GM23338 (cell line): ENCODE data around the gene CDH23. TPM values are rescaled to one million over a fixed set of nuclear protein-coding genes. Genes with fewer than 3 reads are reported as not detected.

ENCODE experiments used
- ATAC-seq: fragments of 200-7000 bp; cut with Tn5 transposase; 3 replicates; pipeline ENCODE4 v1.9.1; 2020
- DNase-seq: peaks from one replicate; pipeline ENCODE4 v3.0.0-alpha.2; 2015; ENCODE audit warnings: low spot score
- H2AFZ ChIP-seq: fragments of 200-600 bp; sonication (generic); 2 replicates; pipeline ENCODE4 v1.8.0; 2016; ENCODE audit warnings: antibody characterized with exemption, mild to moderate bottlenecking, moderate library complexity
- H3F3A ChIP-seq: fragments of 200-600 bp; sonication (generic); replicated peaks from 2 replicates; pipeline ENCODE4 v1.8.0; 2017; ENCODE audit warnings: antibody characterized with exemption, mixed run types, low read depth
- H3K27ac ChIP-seq: fragments of 200-600 bp; sonication (generic); 2 replicates; pipeline ENCODE4 v1.6.1; 2016; ENCODE audit warnings: low read depth
- H3K27me3 ChIP-seq: fragments of 200-600 bp; sonication (generic); 2 replicates; pipeline ENCODE4 v1.8.0; 2016; ENCODE audit warnings: mild to moderate bottlenecking, mixed run types, moderate library complexity; ENCODE audit not compliant: insufficient read depth
- H3K36me3 ChIP-seq: fragments of 200-600 bp; sonication (generic); 2 replicates; pipeline ENCODE4 v1.8.0; 2016; ENCODE audit warnings: mild to moderate bottlenecking; ENCODE audit not compliant: insufficient read depth
- H3K4me1 ChIP-seq: fragments of 200-600 bp; sonication (generic); 2 replicates; pipeline ENCODE4 v1.8.0; 2016; ENCODE audit warnings: mild to moderate bottlenecking, moderate library complexity; ENCODE audit not compliant: insufficient read depth
- H3K4me2 ChIP-seq: fragments of 200-600 bp; sonication (generic); 2 replicates; pipeline ENCODE4 v1.7.1; 2017; ENCODE audit warnings: mixed run types
- H3K4me3 ChIP-seq: fragments of 200-600 bp; sonication (generic); 2 replicates; pipeline ENCODE4 v1.6.1; 2016; ENCODE audit warnings: mixed run types
- H3K79me2 ChIP-seq: fragments of 200-600 bp; sonication (generic); replicated peaks from 2 replicates; pipeline ENCODE4 v1.8.0; 2017; ENCODE audit warnings: mild to moderate bottlenecking; ENCODE audit not compliant: insufficient read depth
- H3K9me2 ChIP-seq: fragments of 200-600 bp; sonication (generic); 2 replicates; pipeline ENCODE4 v1.8.0; 2017; ENCODE audit not compliant: insufficient read depth
- H4K20me1 ChIP-seq: fragments of 200-600 bp; sonication (generic); replicated peaks from 2 replicates; pipeline ENCODE4 v1.8.0; 2017; ENCODE audit warnings: mild to moderate bottlenecking; ENCODE audit not compliant: insufficient read depth
- H3K27ac Mint-ChIP-seq: 2 replicates; pipeline ENCODE4 v1.8.0; 2020; ENCODE audit warnings: inconsistent platforms, mild to moderate bottlenecking, moderate library complexity, mixed read lengths
- H3K27me3 Mint-ChIP-seq: 3 replicates; pipeline ENCODE4 v1.8.0; 2022; ENCODE audit warnings: low read depth, mild to moderate bottlenecking, moderate library complexity, mixed read lengths, inconsistent platforms; ENCODE audit not compliant: insufficient read depth, poor library complexity
- H3K36me3 Mint-ChIP-seq: 3 replicates; pipeline ENCODE4 v1.8.0; 2021; ENCODE audit warnings: low read depth, mild to moderate bottlenecking, inconsistent platforms, moderate library complexity, mixed read lengths
- H3K4me1 Mint-ChIP-seq: 3 replicates; pipeline ENCODE4 v1.8.0; 2020; ENCODE audit warnings: mild to moderate bottlenecking, inconsistent platforms, mixed read lengths
- H3K4me3 Mint-ChIP-seq: 3 replicates; pipeline ENCODE4 v1.8.0; 2021; ENCODE audit warnings: moderate library complexity, mild to moderate bottlenecking, inconsistent platforms, mixed read lengths
- H3K9me3 Mint-ChIP-seq: 3 replicates; pipeline ENCODE4 v1.8.0; 2020; ENCODE audit warnings: moderate library complexity, mild to moderate bottlenecking, inconsistent platforms, mixed read lengths
- CREB1 ChIP-seq: fragments of 250-450 bp; sonication (Bioruptor Pico); IDR thresholded peaks from 2 replicates; pipeline ENCODE4 v1.5.0; 2020; ENCODE audit warnings: low read depth, mild to moderate bottlenecking, moderate library complexity
- EZH2 ChIP-seq: fragments of 200-600 bp; sonication (generic); IDR thresholded peaks from one replicate; pipeline ENCODE4 v1.8.0; 2017; ENCODE audit warnings: antibody characterized with exemption, mild to moderate bottlenecking, low read depth; ENCODE audit not compliant: unreplicated experiment
- EZH2phosphoT487 ChIP-seq: fragments of 200-600 bp; sonication (generic); IDR thresholded peaks from one replicate; pipeline ENCODE4 v1.8.1; 2018; ENCODE audit warnings: antibody characterized with exemption; ENCODE audit not compliant: unreplicated experiment
- JUNB ChIP-seq: IDR thresholded peaks from one replicate; pipeline ENCODE4 v1.6.1; 2016; ENCODE audit warnings: antibody characterized with exemption; ENCODE audit not compliant: unreplicated experiment
- NANOG ChIP-seq: IDR thresholded peaks from 2 replicates; pipeline ENCODE4 v1.6.1; 2016; ENCODE audit warnings: antibody characterized with exemption, borderline replicate concordance
- POLR2AphosphoS5 ChIP-seq: IDR thresholded peaks from 2 replicates; pipeline ENCODE4 v1.6.1; 2016; ENCODE audit warnings: antibody characterized with exemption, low read depth
- STAT1 ChIP-seq: IDR thresholded peaks from one replicate; pipeline ENCODE4 v1.6.1; 2016; ENCODE audit warnings: antibody characterized with exemption; ENCODE audit not compliant: unreplicated experiment
- ZNF114 ChIP-seq: fragments of 250-450 bp; sonication (Bioruptor Pico); IDR thresholded peaks from 2 replicates; pipeline ENCODE4 v1.5.0; 2020; ENCODE audit warnings: mild to moderate bottlenecking, moderate library complexity
- ZNF331 ChIP-seq: fragments of 250-450 bp; sonication (Bioruptor Pico); IDR thresholded peaks from 2 replicates; pipeline ENCODE4 v1.5.0; 2020; ENCODE audit warnings: low read depth, mild to moderate bottlenecking, moderate library complexity
- polyA plus RNA-seq: library from polyadenylated mRNA; unstranded; fragments of >200 nt; fragmentation: Nextera tagmentation; extraction: Ambion mirVana; gene quantifications from 2 replicates; pipeline ENCODE4 v1.2.1, GENCODE V29; 2016
- total RNA-seq: library from RNA; depleted of rRNA; stranded (reverse); fragments of >200 nt; shearing (Covaris generic); gene quantifications from 2 replicates; pipeline ENCODE4 v1.2.3, GENCODE V29; 2014
- TF ChIP-seq, protein P1 (sequence below): IDR thresholded peaks from one replicate; pipeline ENCODE4 v1.6.1; 2018; ENCODE audit warnings: antibody characterized with exemption; ENCODE audit not compliant: unreplicated experiment
- TF ChIP-seq, protein P2 (sequence below), 2 experiments: fragments of 200-600 bp in 1 of 2; sonication (generic) in 1 of 2; conservative IDR thresholded peaks; 2 replicates each; pipeline versions ENCODE4 v1.5.1 to v1.6.1; 2016 to 2017; ENCODE audit warnings: antibody characterized with exemption in 2 of 2, low read depth in 2 of 2, mild to moderate bottlenecking in 2 of 2, moderate library complexity in 1 of 2
- TF ChIP-seq, protein P3 (sequence below): fragments of 250-450 bp; sonication (Bioruptor Pico); IDR thresholded peaks from 2 replicates; pipeline ENCODE4 v1.5.0; 2020; ENCODE audit warnings: mild to moderate bottlenecking, moderate library complexity
- TF ChIP-seq, protein P4 (sequence below): IDR thresholded peaks from 2 replicates; pipeline ENCODE4 v1.6.1; 2016; ENCODE audit warnings: antibody characterized with exemption

The CDH23 gene
- total and polyA plus RNA-seq, 2 experiments from 2014 or later = 0.95 to 4.3 TPM

DNA sequence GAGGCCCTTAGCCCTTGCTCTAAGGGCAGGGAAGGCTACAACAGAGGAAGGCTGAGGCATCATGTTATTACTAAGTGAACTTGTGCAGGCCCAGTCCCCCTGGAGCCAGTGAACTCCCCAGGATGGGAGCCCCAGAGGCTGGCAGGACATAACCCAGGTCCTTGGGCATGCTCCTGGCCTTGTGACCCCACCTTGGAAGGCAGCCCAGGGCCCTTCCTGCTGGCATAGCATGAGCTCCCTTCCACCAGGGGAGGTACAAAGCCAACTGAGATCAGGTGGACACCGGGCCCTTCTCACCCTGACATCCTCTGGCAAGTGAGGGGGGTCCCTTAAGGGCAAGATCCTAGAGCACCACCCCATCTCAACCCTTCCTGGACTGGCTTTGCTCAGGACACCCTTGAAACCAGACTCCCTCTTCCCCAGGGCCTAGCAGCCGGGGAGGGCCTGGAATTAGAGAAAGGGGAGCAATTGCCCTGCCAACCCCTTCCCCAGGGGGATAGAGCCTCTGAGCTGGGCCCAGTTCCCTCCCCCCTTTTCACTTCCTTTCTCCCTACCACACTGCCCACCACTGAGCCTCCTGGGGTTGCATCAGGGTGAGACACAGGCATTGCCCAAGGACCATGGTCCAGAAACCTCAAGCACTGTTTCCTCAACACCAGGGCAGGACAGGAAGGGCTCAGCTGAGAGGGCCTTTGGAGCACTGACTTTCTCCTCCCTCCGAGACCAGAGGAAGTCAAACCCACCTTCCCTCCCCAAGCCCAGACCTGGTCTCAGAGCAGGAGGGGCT is 378.4 kb downstream of the CDH23 start:
- Histone ChIP-seq H3K79me2 (no peaks in the 10 kb centered on the region), H3K4me1 (no peaks in the 10 kb centered on the region), H3K27ac (no peak overlapping the region), H3K36me3 (no peaks in the 10 kb centered on the region), H3K4me3 (no peak overlapping the region), H3K27me3 (peaks cover 12% of the 10 kb centered on the region; the same call in 1 of the 2 replicates), H3K4me2 (no peak overlapping the region), H3K9me2 (no peaks in the 10 kb centered on the region), H3F3A (no peaks in the 10 kb centered on the region), H2AFZ (no peak overlapping the region), H4K20me1 (no peaks in the 10 kb centered on the region)
- TF ChIP-seq, protein P1, sequence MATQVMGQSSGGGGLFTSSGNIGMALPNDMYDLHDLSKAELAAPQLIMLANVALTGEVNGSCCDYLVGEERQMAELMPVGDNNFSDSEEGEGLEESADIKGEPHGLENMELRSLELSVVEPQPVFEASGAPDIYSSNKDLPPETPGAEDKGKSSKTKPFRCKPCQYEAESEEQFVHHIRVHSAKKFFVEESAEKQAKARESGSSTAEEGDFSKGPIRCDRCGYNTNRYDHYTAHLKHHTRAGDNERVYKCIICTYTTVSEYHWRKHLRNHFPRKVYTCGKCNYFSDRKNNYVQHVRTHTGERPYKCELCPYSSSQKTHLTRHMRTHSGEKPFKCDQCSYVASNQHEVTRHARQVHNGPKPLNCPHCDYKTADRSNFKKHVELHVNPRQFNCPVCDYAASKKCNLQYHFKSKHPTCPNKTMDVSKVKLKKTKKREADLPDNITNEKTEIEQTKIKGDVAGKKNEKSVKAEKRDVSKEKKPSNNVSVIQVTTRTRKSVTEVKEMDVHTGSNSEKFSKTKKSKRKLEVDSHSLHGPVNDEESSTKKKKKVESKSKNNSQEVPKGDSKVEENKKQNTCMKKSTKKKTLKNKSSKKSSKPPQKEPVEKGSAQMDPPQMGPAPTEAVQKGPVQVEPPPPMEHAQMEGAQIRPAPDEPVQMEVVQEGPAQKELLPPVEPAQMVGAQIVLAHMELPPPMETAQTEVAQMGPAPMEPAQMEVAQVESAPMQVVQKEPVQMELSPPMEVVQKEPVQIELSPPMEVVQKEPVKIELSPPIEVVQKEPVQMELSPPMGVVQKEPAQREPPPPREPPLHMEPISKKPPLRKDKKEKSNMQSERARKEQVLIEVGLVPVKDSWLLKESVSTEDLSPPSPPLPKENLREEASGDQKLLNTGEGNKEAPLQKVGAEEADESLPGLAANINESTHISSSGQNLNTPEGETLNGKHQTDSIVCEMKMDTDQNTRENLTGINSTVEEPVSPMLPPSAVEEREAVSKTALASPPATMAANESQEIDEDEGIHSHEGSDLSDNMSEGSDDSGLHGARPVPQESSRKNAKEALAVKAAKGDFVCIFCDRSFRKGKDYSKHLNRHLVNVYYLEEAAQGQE = no peak
- TF ChIP-seq, protein P2, sequence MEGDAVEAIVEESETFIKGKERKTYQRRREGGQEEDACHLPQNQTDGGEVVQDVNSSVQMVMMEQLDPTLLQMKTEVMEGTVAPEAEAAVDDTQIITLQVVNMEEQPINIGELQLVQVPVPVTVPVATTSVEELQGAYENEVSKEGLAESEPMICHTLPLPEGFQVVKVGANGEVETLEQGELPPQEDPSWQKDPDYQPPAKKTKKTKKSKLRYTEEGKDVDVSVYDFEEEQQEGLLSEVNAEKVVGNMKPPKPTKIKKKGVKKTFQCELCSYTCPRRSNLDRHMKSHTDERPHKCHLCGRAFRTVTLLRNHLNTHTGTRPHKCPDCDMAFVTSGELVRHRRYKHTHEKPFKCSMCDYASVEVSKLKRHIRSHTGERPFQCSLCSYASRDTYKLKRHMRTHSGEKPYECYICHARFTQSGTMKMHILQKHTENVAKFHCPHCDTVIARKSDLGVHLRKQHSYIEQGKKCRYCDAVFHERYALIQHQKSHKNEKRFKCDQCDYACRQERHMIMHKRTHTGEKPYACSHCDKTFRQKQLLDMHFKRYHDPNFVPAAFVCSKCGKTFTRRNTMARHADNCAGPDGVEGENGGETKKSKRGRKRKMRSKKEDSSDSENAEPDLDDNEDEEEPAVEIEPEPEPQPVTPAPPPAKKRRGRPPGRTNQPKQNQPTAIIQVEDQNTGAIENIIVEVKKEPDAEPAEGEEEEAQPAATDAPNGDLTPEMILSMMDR (conservative IDR thresholded peaks at IDR 0.05; ENCODE audit: low read depth in 2 of 2) = no peak
- TF ChIP-seq ZNF114 (CRISPR knock-in tag) (no peak), CREB1 (no peak), EZH2phosphoT487 (no peak), JUNB (no peak), EZH2 (no peak), STAT1 (no peak), ZNF331 (CRISPR knock-in tag) (no peak), NANOG (no peak), POLR2AphosphoS5 (no peak)
- TF ChIP-seq, protein P3, sequence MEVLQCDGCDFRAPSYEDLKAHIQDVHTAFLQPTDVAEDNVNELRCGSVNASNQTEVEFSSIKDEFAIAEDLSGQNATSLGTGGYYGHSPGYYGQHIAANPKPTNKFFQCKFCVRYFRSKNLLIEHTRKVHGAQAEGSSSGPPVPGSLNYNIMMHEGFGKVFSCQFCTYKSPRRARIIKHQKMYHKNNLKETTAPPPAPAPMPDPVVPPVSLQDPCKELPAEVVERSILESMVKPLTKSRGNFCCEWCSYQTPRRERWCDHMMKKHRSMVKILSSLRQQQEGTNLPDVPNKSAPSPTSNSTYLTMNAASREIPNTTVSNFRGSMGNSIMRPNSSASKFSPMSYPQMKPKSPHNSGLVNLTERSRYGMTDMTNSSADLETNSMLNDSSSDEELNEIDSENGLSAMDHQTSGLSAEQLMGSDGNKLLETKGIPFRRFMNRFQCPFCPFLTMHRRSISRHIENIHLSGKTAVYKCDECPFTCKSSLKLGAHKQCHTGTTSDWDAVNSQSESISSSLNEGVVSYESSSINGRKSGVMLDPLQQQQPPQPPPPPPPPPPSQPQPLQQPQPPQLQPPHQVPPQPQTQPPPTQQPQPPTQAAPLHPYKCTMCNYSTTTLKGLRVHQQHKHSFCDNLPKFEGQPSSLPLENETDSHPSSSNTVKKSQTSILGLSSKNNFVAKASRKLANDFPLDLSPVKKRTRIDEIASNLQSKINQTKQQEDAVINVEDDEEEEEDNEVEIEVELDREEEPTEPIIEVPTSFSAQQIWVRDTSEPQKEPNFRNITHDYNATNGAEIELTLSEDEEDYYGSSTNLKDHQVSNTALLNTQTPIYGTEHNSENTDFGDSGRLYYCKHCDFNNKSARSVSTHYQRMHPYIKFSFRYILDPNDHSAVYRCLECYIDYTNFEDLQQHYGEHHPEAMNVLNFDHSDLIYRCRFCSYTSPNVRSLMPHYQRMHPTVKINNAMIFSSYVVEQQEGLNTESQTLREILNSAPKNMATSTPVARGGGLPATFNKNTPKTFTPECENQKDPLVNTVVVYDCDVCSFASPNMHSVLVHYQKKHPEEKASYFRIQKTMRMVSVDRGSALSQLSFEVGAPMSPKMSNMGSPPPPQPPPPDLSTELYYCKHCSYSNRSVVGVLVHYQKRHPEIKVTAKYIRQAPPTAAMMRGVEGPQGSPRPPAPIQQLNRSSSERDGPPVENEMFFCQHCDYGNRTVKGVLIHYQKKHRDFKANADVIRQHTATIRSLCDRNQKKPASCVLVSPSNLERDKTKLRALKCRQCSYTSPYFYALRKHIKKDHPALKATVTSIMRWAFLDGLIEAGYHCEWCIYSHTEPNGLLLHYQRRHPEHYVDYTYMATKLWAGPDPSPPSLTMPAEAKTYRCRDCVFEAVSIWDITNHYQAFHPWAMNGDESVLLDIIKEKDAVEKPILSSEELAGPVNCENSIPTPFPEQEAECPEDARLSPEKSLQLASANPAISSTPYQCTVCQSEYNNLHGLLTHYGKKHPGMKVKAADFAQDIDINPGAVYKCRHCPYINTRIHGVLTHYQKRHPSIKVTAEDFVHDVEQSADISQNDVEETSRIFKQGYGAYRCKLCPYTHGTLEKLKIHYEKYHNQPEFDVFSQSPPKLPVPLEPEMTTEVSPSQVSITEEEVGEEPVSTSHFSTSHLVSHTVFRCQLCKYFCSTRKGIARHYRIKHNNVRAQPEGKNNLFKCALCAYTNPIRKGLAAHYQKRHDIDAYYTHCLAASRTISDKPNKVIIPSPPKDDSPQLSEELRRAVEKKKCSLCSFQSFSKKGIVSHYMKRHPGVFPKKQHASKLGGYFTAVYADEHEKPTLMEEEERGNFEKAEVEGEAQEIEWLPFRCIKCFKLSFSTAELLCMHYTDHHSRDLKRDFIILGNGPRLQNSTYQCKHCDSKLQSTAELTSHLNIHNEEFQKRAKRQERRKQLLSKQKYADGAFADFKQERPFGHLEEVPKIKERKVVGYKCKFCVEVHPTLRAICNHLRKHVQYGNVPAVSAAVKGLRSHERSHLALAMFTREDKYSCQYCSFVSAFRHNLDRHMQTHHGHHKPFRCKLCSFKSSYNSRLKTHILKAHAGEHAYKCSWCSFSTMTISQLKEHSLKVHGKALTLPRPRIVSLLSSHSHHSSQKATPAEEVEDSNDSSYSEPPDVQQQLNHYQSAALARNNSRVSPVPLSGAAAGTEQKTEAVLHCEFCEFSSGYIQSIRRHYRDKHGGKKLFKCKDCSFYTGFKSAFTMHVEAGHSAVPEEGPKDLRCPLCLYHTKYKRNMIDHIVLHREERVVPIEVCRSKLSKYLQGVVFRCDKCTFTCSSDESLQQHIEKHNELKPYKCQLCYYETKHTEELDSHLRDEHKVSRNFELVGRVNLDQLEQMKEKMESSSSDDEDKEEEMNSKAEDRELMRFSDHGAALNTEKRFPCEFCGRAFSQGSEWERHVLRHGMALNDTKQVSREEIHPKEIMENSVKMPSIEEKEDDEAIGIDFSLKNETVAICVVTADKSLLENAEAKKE = no peak
- TF ChIP-seq, protein P4, sequence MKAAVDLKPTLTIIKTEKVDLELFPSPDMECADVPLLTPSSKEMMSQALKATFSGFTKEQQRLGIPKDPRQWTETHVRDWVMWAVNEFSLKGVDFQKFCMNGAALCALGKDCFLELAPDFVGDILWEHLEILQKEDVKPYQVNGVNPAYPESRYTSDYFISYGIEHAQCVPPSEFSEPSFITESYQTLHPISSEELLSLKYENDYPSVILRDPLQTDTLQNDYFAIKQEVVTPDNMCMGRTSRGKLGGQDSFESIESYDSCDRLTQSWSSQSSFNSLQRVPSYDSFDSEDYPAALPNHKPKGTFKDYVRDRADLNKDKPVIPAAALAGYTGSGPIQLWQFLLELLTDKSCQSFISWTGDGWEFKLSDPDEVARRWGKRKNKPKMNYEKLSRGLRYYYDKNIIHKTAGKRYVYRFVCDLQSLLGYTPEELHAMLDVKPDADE = no peak
- no peak overlapping the region for H3K27ac Mint-ChIP-seq
- peaks cover 6% of the 10 kb centered on the region; the same call in 2 of the 3 replicates for H3K4me1 Mint-ChIP-seq
- no peaks in the 10 kb centered on the region for H3K36me3 Mint-ChIP-seq
- H3K27me3 Mint-ChIP-seq = peaks cover 12% of the 10 kb centered on the region
- no peak overlapping the region; the same call in 2 of the 3 replicates for H3K4me3 Mint-ChIP-seq
- ATAC-seq (no peak), DNase-seq (no peak)
- 0 out of 3 replicates have a peak, but pooled peaks cover 2% of the 10 kb centered on the region for H3K9me3 Mint-ChIP-seq
